ENCODE data around the gene TEX264.

DNA sequence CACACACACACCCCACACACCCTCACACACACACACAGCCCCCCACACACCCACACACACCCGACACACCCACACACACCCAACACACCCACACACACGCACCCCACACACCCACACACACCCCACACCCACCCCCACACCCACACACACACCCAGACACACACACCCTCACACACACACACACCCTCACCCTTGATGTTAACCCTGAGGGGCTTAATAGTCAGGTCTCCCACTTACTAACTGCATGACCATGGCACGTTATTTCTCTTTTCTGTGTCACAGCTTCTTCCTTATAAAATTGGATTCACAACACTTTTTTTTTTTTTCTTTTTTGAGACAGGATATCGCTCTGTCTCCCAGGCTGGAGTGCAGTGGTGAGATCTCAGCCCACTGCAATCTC, 38.6 kb downstream of the TEX264 start:
- TF ChIP-seq REST (IDR thresholded peaks at IDR 0.05; ENCODE audit: insufficient read depth in 1 of 2, low read depth in 2 of 2, low read length in 2 of 2): no peak
- TF ChIP-seq TAF1 (IDR thresholded peaks at IDR 0.05; ENCODE audit: borderline replicate concordance, insufficient read depth, low read length): no peak
